MM.1S (cell line): ENCODE results near the gene AFG3L2.

Source experiments
- DNase-seq: peaks from one replicate; pipeline ENCODE4 v3.0.0-alpha.2; 2015
- H2AFZ ChIP-seq: fragments of 300-600 bp; sonication (generic); 2 replicates; pipeline ENCODE4 v1.6.0; 2016; ENCODE audit warnings: antibody characterized with exemption, low read length
- H3F3A ChIP-seq: fragments of 300-600 bp; sonication (generic); 2 replicates; pipeline ENCODE4 v1.6.1; 2016; ENCODE audit warnings: mild to moderate bottlenecking, antibody characterized with exemption, low read length, moderate library complexity, mixed read lengths; ENCODE audit not compliant: insufficient read depth
- H3K27ac ChIP-seq: fragments of 300-600 bp; sonication (generic); 2 replicates; pipeline ENCODE4 v1.5.1; 2016; ENCODE audit warnings: mild to moderate bottlenecking, low read length
- H3K27me3 ChIP-seq: fragments of 300-600 bp; sonication (generic); replicated peaks from 2 replicates; pipeline ENCODE4 v1.6.0; 2016; ENCODE audit warnings: low read length; ENCODE audit not compliant: insufficient read depth
- H3K36me3 ChIP-seq: fragments of 300-600 bp; sonication (generic); replicated peaks from 2 replicates; pipeline ENCODE4 v1.6.1; 2016; ENCODE audit warnings: mild to moderate bottlenecking, low read length, mixed read lengths; ENCODE audit not compliant: insufficient read depth
- H3K4me1 ChIP-seq: fragments of 300-600 bp; sonication (generic); 2 replicates; pipeline ENCODE4 v1.6.1; 2016; ENCODE audit warnings: low read length, mixed read lengths
- H3K4me2 ChIP-seq: fragments of 300-600 bp; sonication (generic); 2 replicates; pipeline ENCODE4 v1.6.0; 2016; ENCODE audit warnings: low read depth, low read length
- H3K4me3 ChIP-seq: fragments of 300-600 bp; sonication (generic); 2 replicates; pipeline ENCODE4 v1.5.1; 2016; ENCODE audit warnings: low read length, mixed read lengths
- H3K79me2 ChIP-seq: fragments of 300-600 bp; sonication (generic); 2 replicates; pipeline ENCODE4 v1.6.1; 2016; ENCODE audit warnings: mixed run types, low read length, mixed read lengths
- H3K9ac ChIP-seq: fragments of 300-600 bp; sonication (generic); 2 replicates; pipeline ENCODE4 v1.6.1; 2016; ENCODE audit warnings: low read length, mixed read lengths
- H3K9me2 ChIP-seq: fragments of 300-600 bp; sonication (generic); replicated peaks from 2 replicates; pipeline ENCODE4 v1.6.1; 2016; ENCODE audit warnings: mild to moderate bottlenecking, low read length, mixed read lengths; ENCODE audit not compliant: insufficient read depth
- H3K9me3 ChIP-seq: fragments of 300-600 bp; sonication (generic); replicated peaks from 2 replicates; pipeline ENCODE4 v1.6.1; 2016; ENCODE audit warnings: mild to moderate bottlenecking, low read length, mixed read lengths; ENCODE audit not compliant: insufficient read depth
- H4K20me1 ChIP-seq: fragments of 300-600 bp; sonication (generic); 2 replicates; pipeline ENCODE4 v1.6.1; 2016; ENCODE audit warnings: mild to moderate bottlenecking, low read length, moderate library complexity, mixed read lengths; ENCODE audit not compliant: insufficient read depth
- EZH2 ChIP-seq: fragments of 300-600 bp; sonication (generic); optimal IDR thresholded peaks from 2 replicates; pipeline ENCODE3; 2017; ENCODE audit warnings: low read depth, mild to moderate bottlenecking, antibody characterized with exemption, low read length, mixed read lengths
- EZH2phosphoT487 ChIP-seq: fragments of 300-600 bp; sonication (generic); IDR thresholded peaks from 2 replicates; pipeline ENCODE4 v1.6.1; 2018; ENCODE audit warnings: antibody characterized with exemption, low read length
- TF ChIP-seq, protein P1 (sequence below): fragments of 300-600 bp; sonication (generic); IDR thresholded peaks from 2 replicates; pipeline ENCODE4 v1.5.1; 2016; ENCODE audit warnings: antibody characterized with exemption, low read length, mixed read lengths

The AFG3L2 gene

DNA sequence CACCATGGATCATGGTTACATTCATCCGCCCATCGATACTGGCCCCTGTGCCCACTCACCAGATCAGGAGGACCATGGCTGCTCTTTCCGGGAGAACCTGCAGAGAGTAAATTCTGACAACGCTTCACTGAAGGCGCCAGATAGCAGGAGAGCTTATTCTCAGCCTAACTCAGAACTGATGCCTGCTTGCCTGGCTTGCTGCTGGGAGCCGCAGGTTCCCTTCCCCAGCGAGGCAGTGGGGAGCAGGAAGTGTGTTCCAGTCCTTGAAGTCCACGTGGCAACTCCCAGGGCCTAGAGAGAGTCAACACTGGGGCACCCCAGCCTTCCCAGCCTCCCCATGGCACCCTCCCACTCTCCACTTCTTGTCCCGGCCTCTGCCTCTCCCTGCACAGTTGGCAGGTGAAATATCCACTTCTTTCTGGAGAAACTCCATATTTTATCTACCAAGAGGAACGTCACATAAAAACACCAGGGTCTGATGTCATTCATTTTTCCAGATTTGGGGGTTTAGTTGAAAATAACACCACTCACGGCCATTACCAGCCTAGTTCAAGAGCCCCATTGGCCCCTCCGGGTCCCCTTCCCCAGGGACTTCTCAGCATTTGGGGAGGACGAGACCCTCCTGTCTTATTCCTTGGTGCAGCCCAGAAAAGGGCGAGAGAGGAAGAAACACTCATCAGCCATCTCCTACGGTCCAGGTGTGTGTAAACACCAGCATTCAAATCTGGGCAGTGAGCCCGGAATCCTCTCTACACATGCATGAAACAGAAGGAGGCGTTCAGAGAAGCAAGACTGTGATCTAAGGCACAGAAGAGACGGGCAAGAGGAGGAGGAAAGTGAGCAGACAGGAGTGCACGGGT, 72.4 kb downstream of the AFG3L2 start:
- no peak overlapping the region for H2AFZ ChIP-seq
- no peaks in the 10 kb centered on the region for H3K79me2 ChIP-seq
- TF ChIP-seq EZH2 (no peak), EZH2phosphoT487 (no peak)
- TF ChIP-seq, protein P1, sequence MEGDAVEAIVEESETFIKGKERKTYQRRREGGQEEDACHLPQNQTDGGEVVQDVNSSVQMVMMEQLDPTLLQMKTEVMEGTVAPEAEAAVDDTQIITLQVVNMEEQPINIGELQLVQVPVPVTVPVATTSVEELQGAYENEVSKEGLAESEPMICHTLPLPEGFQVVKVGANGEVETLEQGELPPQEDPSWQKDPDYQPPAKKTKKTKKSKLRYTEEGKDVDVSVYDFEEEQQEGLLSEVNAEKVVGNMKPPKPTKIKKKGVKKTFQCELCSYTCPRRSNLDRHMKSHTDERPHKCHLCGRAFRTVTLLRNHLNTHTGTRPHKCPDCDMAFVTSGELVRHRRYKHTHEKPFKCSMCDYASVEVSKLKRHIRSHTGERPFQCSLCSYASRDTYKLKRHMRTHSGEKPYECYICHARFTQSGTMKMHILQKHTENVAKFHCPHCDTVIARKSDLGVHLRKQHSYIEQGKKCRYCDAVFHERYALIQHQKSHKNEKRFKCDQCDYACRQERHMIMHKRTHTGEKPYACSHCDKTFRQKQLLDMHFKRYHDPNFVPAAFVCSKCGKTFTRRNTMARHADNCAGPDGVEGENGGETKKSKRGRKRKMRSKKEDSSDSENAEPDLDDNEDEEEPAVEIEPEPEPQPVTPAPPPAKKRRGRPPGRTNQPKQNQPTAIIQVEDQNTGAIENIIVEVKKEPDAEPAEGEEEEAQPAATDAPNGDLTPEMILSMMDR, result no peak
- no peaks in the 10 kb centered on the region for H4K20me1 ChIP-seq
- peaks cover 15% of the 10 kb centered on the region for H3K27me3 ChIP-seq
- no peak overlapping the region for H3K9ac ChIP-seq
- no peaks in the 10 kb centered on the region for H3F3A ChIP-seq
- no peaks in the 10 kb centered on the region for H3K9me2 ChIP-seq
- H3K9me3 ChIP-seq, result no peaks in the 10 kb centered on the region
- H3K27ac ChIP-seq, result no peak overlapping the region
- no peak for DNase-seq
- H3K4me2 ChIP-seq, result no peak overlapping the region
- no peaks in the 10 kb centered on the region for H3K4me1 ChIP-seq
- H3K4me3 ChIP-seq, result no peak overlapping the region
- no peaks in the 10 kb centered on the region for H3K36me3 ChIP-seq

DNA sequence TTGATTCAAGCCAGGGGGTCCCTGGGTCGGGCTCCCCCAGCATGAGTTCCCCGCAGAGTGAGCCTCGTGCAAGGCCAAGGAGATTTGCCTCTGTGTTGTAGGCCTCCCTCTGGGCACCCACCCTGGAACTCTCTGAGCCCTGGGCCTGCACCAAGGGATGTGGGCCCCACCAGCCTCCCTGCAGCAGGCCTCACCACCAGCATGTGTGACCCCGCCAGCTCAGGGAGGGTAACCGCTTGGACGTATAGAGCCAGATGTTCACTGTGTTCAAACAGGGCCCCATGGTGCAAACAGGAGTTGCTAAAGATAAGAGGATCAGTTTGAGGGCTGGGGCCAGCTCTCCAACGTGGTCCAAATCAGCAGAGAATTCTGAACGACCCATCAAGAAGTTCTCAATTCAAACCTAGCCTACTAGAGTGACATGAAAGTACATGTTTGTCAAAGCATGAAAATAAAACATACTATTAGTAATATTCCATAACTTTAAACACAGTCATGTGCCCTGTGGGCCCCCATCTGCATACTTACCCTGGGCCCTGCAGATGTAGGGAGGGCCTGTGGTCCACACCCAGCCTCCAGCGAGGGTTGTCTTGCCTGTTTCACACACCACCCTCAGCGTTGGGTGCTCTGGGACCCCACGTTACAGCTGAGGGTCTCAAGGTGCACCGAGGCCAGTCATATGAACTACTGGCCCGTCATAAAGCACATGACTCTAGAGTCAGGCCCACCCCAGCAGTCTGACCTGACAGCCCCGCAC, 74.5 kb downstream of the AFG3L2 start:
- Histone ChIP-seq H3F3A (no peaks in the 10 kb centered on the region), H3K4me3 (no peak overlapping the region), H3K9me3 (no peaks in the 10 kb centered on the region), H2AFZ (no peak overlapping the region), H3K79me2 (no peaks in the 10 kb centered on the region), H3K4me1 (no peaks in the 10 kb centered on the region), H3K27ac (no peak overlapping the region), H3K36me3 (no peaks in the 10 kb centered on the region), H3K9ac (no peak overlapping the region), H3K9me2 (no peaks in the 10 kb centered on the region), H4K20me1 (no peaks in the 10 kb centered on the region), H3K4me2 (no peak overlapping the region), H3K27me3 (peaks cover 14% of the 10 kb centered on the region)
- no peak for DNase-seq
- TF ChIP-seq EZH2, result no peak
- TF ChIP-seq, protein P1, result no peak
- no peak for TF ChIP-seq EZH2phosphoT487

DNA sequence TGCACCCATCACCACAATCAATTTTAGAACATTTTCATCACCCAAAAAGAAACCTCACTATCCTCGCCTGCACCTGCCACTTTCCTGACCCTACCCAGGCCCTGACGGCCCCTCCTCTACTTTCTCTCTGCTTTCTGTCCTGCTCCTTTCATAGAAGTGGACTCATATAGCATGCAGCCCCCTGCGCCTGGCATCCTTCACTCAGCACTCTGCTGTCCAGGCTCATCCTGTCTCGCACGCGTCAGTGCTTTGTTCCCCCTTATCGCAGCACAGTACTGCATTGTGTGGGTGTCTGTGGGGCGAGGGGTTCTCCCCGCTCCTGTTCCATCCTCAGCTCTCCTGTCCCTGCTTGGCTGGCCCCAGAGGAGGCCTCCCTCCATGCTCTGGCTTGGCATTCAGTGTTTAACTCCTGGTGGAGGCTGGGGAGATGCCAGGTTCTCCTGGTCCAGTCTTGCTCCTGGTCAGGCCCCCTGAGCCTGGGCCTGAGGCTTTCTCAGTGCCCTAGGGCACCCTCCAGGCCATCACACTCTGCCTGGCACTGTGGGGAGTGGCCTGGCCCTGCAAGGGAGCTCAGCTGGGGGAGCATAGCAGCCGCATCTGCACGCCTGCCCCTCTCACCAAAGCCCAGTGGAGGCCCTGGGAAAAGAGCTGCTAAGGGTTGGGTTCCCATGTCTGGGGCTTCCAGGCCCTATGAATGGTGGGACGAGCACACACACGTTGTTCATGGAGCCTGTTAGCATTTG, 75.6 kb downstream of the AFG3L2 start:
- H3K9me2 ChIP-seq, result no peaks in the 10 kb centered on the region
- no peaks in the 10 kb centered on the region for H3F3A ChIP-seq
- no peaks in the 10 kb centered on the region for H3K9me3 ChIP-seq
- H4K20me1 ChIP-seq, result no peaks in the 10 kb centered on the region
- TF ChIP-seq, protein P1, result no peak
- TF ChIP-seq EZH2 (no peak), EZH2phosphoT487 (no peak)
- no peak overlapping the region for H2AFZ ChIP-seq
- H3K27ac ChIP-seq, result no peak overlapping the region
- H3K4me1 ChIP-seq, result no peaks in the 10 kb centered on the region
- H3K9ac ChIP-seq, result no peak overlapping the region
- H3K27me3 ChIP-seq, result peaks cover 4% of the 10 kb centered on the region; the same call in 1 of the 2 replicates
- H3K36me3 ChIP-seq, result no peaks in the 10 kb centered on the region
- no peak for DNase-seq
- no peaks in the 10 kb centered on the region for H3K79me2 ChIP-seq
- no peak overlapping the region for H3K4me3 ChIP-seq
- H3K4me2 ChIP-seq, result no peak overlapping the region
